ENCODE data around the gene PALMD.

Gene PALMD

DNA sequence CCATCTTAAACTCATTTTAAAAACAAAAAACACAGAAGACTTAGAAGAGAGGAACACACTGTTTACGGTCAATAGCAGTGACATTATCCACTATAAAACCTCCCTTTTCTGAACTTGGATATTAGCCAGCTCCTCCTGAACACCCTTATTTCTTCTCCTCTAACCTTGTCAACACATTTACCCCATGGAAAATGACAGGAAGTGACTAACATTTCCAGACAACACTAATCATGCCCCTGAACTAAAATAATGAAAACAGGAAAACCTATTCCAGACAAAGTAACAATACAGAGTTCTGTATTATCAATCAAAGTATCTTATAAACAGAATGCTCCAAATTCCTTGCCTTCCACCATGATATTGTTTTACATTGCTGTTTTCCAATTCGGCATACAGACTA lies 45.3 kb downstream of the PALMD start:
- TF ChIP-seq, protein P1, sequence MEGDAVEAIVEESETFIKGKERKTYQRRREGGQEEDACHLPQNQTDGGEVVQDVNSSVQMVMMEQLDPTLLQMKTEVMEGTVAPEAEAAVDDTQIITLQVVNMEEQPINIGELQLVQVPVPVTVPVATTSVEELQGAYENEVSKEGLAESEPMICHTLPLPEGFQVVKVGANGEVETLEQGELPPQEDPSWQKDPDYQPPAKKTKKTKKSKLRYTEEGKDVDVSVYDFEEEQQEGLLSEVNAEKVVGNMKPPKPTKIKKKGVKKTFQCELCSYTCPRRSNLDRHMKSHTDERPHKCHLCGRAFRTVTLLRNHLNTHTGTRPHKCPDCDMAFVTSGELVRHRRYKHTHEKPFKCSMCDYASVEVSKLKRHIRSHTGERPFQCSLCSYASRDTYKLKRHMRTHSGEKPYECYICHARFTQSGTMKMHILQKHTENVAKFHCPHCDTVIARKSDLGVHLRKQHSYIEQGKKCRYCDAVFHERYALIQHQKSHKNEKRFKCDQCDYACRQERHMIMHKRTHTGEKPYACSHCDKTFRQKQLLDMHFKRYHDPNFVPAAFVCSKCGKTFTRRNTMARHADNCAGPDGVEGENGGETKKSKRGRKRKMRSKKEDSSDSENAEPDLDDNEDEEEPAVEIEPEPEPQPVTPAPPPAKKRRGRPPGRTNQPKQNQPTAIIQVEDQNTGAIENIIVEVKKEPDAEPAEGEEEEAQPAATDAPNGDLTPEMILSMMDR (IDR thresholded peaks at IDR 0.05; ENCODE audit: low read depth, low read length), result no peak
- H3K4me3 ChIP-seq (ENCODE audit: low read depth, low read length), result no peak overlapping the region

DNA sequence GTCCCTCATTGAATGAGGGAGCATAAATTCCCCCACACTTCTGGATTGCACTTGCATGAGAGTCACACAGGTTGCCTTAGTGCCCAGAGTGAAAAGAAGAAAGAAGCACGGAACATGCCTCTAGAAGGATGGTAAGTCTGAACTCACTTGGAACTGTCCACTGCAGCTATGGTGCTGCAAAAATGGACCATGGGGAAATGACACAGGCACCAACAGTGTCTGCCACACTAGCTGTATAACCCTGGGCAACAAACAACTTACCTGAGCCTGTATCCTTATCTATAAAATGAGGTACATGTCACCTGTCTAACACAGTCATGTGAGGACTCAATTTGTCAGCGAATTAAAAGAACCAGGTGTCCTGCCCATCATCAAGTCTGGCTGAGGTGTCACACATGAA lies 50.7 kb downstream of the PALMD start:
- no peak overlapping the region for H3K4me3 ChIP-seq (ENCODE audit: low read depth, low read length)
- TF ChIP-seq, protein P1 (IDR thresholded peaks at IDR 0.05; ENCODE audit: low read depth, low read length), result no peak

DNA sequence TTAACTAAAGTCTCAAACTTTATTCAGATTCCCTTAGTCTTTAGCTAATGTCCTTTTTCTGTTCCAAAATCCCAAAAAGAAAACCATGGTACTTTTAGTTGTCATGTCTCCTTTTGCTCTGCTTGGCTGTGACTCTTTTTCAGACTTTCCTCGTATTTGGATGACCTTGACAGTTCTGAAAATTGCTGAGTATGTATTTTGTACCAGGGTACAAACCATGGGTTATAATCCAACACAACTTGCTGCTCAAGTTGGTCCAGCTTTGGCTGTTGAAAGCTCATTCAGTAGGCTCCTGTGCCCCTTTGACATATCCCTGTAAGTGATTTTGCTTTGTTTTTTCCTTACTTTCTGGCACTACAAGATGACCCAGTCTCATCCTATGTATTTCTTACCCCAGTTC lies 51.7 kb downstream of the PALMD start:
- no peak overlapping the region for H3K4me3 ChIP-seq (ENCODE audit: low read depth, low read length)
- TF ChIP-seq, protein P1 (IDR thresholded peaks at IDR 0.05; ENCODE audit: low read depth, low read length), result no peak

DNA sequence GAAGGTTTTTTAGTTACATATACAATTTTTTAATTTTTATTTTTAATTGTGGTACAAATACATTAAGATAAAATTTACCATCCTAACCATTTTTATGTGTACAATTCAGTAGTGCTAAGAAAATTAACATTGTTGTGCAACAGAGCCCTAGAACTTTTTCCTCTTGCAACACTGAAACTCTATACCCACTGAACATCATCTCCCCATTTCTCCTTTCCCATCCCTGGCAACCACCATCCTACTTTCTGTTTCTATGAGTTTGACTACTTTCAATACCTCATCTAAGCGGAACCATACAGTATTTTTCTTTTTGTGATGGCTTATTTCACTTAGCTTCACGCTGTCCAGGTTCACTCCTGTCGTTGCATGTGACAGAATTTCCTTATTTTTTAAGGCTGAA lies 54.1 kb downstream of the PALMD start:
- H3K4me3 ChIP-seq (ENCODE audit: low read depth, low read length), result no peak overlapping the region
- TF ChIP-seq, protein P1 (IDR thresholded peaks at IDR 0.05; ENCODE audit: low read depth, low read length), result no peak

DNA sequence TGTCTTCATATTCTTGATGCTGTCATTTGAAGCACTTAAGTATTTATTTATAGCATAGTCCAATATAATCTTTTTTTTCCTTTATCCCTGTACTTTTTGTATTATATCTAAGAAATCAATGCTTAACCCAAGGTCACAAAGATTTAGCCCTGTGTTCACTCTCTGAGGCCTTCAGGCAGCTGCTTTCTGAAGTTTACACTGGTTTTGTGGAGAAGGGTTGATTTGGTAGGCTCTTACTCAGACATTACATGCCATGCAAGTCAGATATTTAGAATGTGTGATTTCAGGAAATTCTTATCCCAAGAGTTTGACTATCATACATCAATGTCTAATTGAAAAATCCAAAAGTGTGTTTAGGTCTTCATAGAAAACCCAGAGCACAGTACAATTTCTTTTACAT lies 56.3 kb downstream of the PALMD start:
- TF ChIP-seq, protein P1 (IDR thresholded peaks at IDR 0.05; ENCODE audit: low read depth, low read length), result no peak
- H3K4me3 ChIP-seq (ENCODE audit: low read depth, low read length), result no peak overlapping the region

DNA sequence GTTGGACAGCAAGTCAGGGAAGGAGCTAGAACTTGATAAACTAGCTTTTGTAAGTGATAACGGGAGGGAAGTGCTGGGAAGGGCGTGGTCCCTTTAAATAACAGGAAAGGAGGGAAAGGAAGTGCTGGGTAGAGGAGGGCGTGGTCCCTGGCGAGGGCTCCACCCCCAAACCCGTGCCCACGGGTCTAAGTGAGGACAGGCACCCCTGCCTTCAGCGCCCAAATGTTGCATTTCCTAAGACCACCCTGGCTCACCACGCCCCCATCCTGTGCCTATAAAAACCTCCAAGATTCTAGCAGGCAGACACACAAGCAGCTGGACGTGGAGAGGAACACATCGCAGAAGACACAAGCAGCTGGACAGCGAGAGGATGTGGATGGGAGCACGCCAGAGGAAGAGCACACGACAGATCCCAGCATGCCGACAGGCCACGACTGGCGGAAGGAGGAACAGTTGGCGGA lies 58.5 kb downstream of the PALMD start:
- H3K4me3 ChIP-seq (ENCODE audit: low read depth, low read length), result no peak overlapping the region
- TF ChIP-seq, protein P1 (IDR thresholded peaks at IDR 0.05; ENCODE audit: low read depth, low read length), result no peak

DNA sequence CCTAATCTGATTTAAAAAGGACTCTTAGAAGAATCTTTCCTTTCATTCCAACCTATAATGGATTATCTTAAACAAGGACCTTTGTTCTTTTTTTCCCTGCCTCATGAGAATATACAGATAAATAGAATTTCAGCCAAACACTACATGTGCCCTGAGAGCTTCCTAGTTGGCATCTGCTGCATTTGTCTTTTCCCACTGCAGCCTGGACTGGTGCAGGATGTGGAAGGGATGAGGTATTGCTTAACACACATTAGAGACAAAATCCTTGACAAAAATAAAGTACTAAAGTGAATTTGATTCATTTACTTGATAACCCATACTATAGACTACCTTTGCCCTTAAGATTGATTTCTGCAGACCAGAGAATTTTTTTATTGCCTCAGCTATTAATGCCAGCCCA lies 59.5 kb downstream of the PALMD start:
- H3K4me3 ChIP-seq (ENCODE audit: low read depth, low read length), result no peak overlapping the region
- TF ChIP-seq, protein P1 (IDR thresholded peaks at IDR 0.05; ENCODE audit: low read depth, low read length), result no peak
